Fibroblast of mammary gland (primary cell): Measurements from ENCODE around the gene SLAMF1.

Experiments
- DNase-seq: peaks from one replicate; pipeline ENCODE4 v3.0.0-alpha.2; 2010; ENCODE audit warnings: low read depth
- H3K4me3 ChIP-seq: 2 replicates; pipeline ENCODE4 v1.5.1; 2011; ENCODE audit warnings: low read depth, mild to moderate bottlenecking, low read length, moderate library complexity; ENCODE audit not compliant: control insufficient read depth
- CTCF ChIP-seq: conservative IDR thresholded peaks from 2 replicates; pipeline ENCODE4 v1.5.1; 2011; ENCODE audit warnings: low read depth, low read length, inconsistent platforms; ENCODE audit not compliant: control insufficient read depth, insufficient read depth

SLAMF1 gene

GRCh38 chr1:160645386-160646130, 1.3 kb downstream of the SLAMF1 start:
- DNase-seq = no peak

GRCh38 chr1:160644399-160644798, 2.4 kb downstream of the SLAMF1 start:
- DNase-seq = no peak
- TF ChIP-seq CTCF = no peak
- no peak overlapping the region for H3K4me3 ChIP-seq

More at GRCh38 chr1:160645386-160646130, 1.3 kb downstream of the SLAMF1 start:
- no peak for TF ChIP-seq CTCF
- H3K4me3 ChIP-seq = no peak overlapping the region

GRCh38 chr1:160643138-160643537, 3.7 kb downstream of the SLAMF1 start:
- TF ChIP-seq CTCF = no peak
- no peak overlapping the region for H3K4me3 ChIP-seq
- no peak for DNase-seq

GRCh38 chr1:160642281-160642644, 4.6 kb downstream of the SLAMF1 start:
- no peak overlapping the region for H3K4me3 ChIP-seq
- no peak for TF ChIP-seq CTCF
- no peak for DNase-seq

GRCh38 chr1:160641323-160642280, 5.2 kb downstream of the SLAMF1 start:
- no peak for DNase-seq
- H3K4me3 ChIP-seq = no peak overlapping the region
- no peak for TF ChIP-seq CTCF

GRCh38 chr1:160640359-160641123, 6.3 kb downstream of the SLAMF1 start:
- no peak for DNase-seq
- no peak for TF ChIP-seq CTCF
- no peak overlapping the region for H3K4me3 ChIP-seq
